CD14-positive monocyte (primary cell): ENCODE data around the gene ZFP62. TPM values are rescaled to one million over a fixed set of nuclear protein-coding genes. Genes with fewer than 3 reads are reported as not detected.

Source experiments
- DNase-seq, 3 donors: peaks; one replicate each; pipeline ENCODE4 v3.0.0-alpha.2; 2011 to 2022
- H2AFZ ChIP-seq: 2 replicates; pipeline ENCODE4 v1.6.0; 2012; ENCODE audit warnings: mild to moderate bottlenecking, low read depth, low read length, inconsistent platforms; ENCODE audit not compliant: insufficient read depth, poor library complexity, severe bottlenecking
- H3K27ac ChIP-seq, 2 donors: 1 replicate in 1 of 2; 2 replicates in 1 of 2; pipeline ENCODE4 v1.5.1; 2012 to 2013; ENCODE audit warnings: low read length in 2 of 2, control low read depth in 1 of 2, inconsistent platforms in 1 of 2, low read depth in 1 of 2, mild to moderate bottlenecking in 1 of 2
- H3K27me3 ChIP-seq, 2 donors: one replicate each; pipeline versions ENCODE4 v1.6.0 to v1.6.1; 2011 to 2013; ENCODE audit warnings: low read length in 2 of 2; ENCODE audit not compliant: control insufficient read depth in 2 of 2, insufficient read depth in 2 of 2
- H3K36me3 ChIP-seq, 2 donors: replicated peaks in 1 of 2; 1 replicate in 1 of 2; 2 replicates in 1 of 2; pipeline versions ENCODE4 v1.5.1 to v1.6.1; 2012 to 2013; ENCODE audit warnings: low read length in 2 of 2, control low read depth in 1 of 2, inconsistent platforms in 1 of 2, mild to moderate bottlenecking in 1 of 2; ENCODE audit not compliant: insufficient read depth in 2 of 2, control insufficient read depth in 1 of 2
- H3K4me1 ChIP-seq, 2 donors: 1 replicate in 1 of 2; 2 replicates in 1 of 2; pipeline versions ENCODE4 v1.5.1 to v1.6.1; 2012 to 2013; ENCODE audit warnings: low read length in 2 of 2, control low read depth in 1 of 2, inconsistent platforms in 1 of 2, mild to moderate bottlenecking in 1 of 2, moderate library complexity in 1 of 2; ENCODE audit not compliant: insufficient read depth in 2 of 2, control insufficient read depth in 1 of 2
- H3K4me2 ChIP-seq: replicated peaks from 2 replicates; pipeline ENCODE3; 2012; ENCODE audit warnings: low read length, moderate library complexity, mild to moderate bottlenecking; ENCODE audit not compliant: poor library complexity, severe bottlenecking; ENCODE audit errors: extremely low read depth
- H3K4me3 ChIP-seq, 3 experiments: fragments of 200-600 bp in 1 of 3; sonication (generic) in 1 of 3; replicated peaks in 1 of 3; 1 replicate in 2 of 3; 2 replicates in 1 of 3; pipeline ENCODE4 v1.5.1; 2011 to 2013; ENCODE audit warnings: low read length in 3 of 3, mild to moderate bottlenecking in 3 of 3, control low read depth in 2 of 3, low read depth in 2 of 3, inconsistent platforms in 1 of 3, moderate library complexity in 1 of 3
- H3K79me2 ChIP-seq: 2 replicates; pipeline ENCODE4 v1.6.0; 2012; ENCODE audit warnings: mild to moderate bottlenecking, control low read depth, inconsistent platforms, low read length, moderate library complexity; ENCODE audit not compliant: insufficient read depth
- H3K9ac ChIP-seq: 2 replicates; pipeline ENCODE4 v1.6.0; 2017; ENCODE audit warnings: low read length, mild to moderate bottlenecking; ENCODE audit not compliant: insufficient read depth, poor library complexity, severe bottlenecking
- H3K9me3 ChIP-seq, 2 donors: replicated peaks in 1 of 2; 1 replicate in 1 of 2; 2 replicates in 1 of 2; pipeline versions ENCODE4 v1.5.1 to v1.6.1; 2012 to 2013; ENCODE audit warnings: low read length in 2 of 2, control low read depth in 1 of 2; ENCODE audit not compliant: control insufficient read depth in 1 of 2, insufficient read depth in 1 of 2
- H4K20me1 ChIP-seq: 2 replicates; pipeline ENCODE4 v1.6.0; 2012; ENCODE audit warnings: mild to moderate bottlenecking, low read length, control low read depth, moderate library complexity; ENCODE audit not compliant: insufficient read depth
- H3K27ac Mint-ChIP-seq, 7 donors: one replicate each; pipeline ENCODE4 v1.8.0; 2020; ENCODE audit warnings: mild to moderate bottlenecking in 7 of 7, mixed read lengths in 7 of 7, moderate library complexity in 6 of 7, inconsistent platforms in 2 of 7
- H3K27me3 Mint-ChIP-seq, 3 donors: one replicate each; pipeline ENCODE4 v1.8.0; 2021 to 2022; ENCODE audit warnings: low read depth in 3 of 3, mild to moderate bottlenecking in 3 of 3, mixed read lengths in 3 of 3, moderate library complexity in 3 of 3, inconsistent platforms in 1 of 3
- H3K36me3 Mint-ChIP-seq, 2 donors: one replicate each; pipeline ENCODE4 v1.8.0; 2020; ENCODE audit warnings: mixed read lengths in 2 of 2, inconsistent platforms in 1 of 2, mild to moderate bottlenecking in 1 of 2
- H3K4me1 Mint-ChIP-seq: one replicate; pipeline ENCODE4 v1.8.0; 2020; ENCODE audit warnings: mild to moderate bottlenecking, mixed read lengths
- H3K4me3 Mint-ChIP-seq, 2 donors: one replicate each; pipeline ENCODE4 v1.8.0; 2020; ENCODE audit warnings: mild to moderate bottlenecking in 2 of 2, mixed read lengths in 2 of 2, moderate library complexity in 1 of 2
- H3K9me3 Mint-ChIP-seq, 7 donors: one replicate each; pipeline ENCODE4 v1.8.0; 2020 to 2022; ENCODE audit warnings: mixed read lengths in 7 of 7, mild to moderate bottlenecking in 6 of 7, moderate library complexity in 6 of 7, inconsistent platforms in 2 of 7
- CTCF ChIP-seq: fragments of 200-600 bp; IDR thresholded peaks from one replicate; pipeline ENCODE4 v1.8.0; 2022; ENCODE audit warnings: antibody characterized with exemption, mild to moderate bottlenecking
- WGBS: methylation state at CpG from one replicate; pipeline ENCODE4 v1.1.5; 2013; ENCODE audit warnings: missing lambda C conversion rate; ENCODE audit not compliant: insufficient coverage; 5-methylcytosine and 5-hydroxymethylcytosine counted together
- intact Hi-C, 2 donors: fragments of 100-400 bp; cut with micrococcal nuclease; formaldehyde crosslinking; loops; one replicate each; pipeline versions ENCODE4 v1.15.0 to v1.15.1; 2023
- polyA minus RNA-seq: library from RNA; depleted of rRNA, polyadenylated mRNA; stranded (reverse); fragments of >200 nt; gene quantifications from 2 replicates; pipeline ENCODE4 v1.2.3, GENCODE V29; 2012
- polyA plus RNA-seq, 3 donors: library from polyadenylated mRNA; depleted of rRNA in 1 of 3; unstranded in 2 of 3; stranded (reverse) in 1 of 3; fragments of 300-500 nt in 2 of 3; fragments of >200 nt in 1 of 3; fragmentation: Illumina TruSeq in 2 of 3; gene quantifications; 1 replicate in 2 of 3; 2 replicates in 1 of 3; pipeline ENCODE4 v1.2.3, GENCODE V29; 2012 to 2021
- total RNA-seq, 12 experiments: library from RNA in 1 of 12; stranded (reverse) in 1 of 12; fragments of 120-200 nt in 1 of 12; gene quantifications; one replicate each; pipeline ENCODE4 v1.2.4 and lab custom pipeline; 2013 to 2026; ENCODE audit warnings: mixed read lengths in 6 of 12, inconsistent platforms in 1 of 12

Gene ZFP62
- 16.8 TPM for total RNA-seq (2013)
- 1 to 10 TPM; 4.1 to 7.1 (median 6.5) TPM for polyA plus RNA-seq
- 3.6 and 5.6 TPM in 2 replicates for polyA minus RNA-seq
- 3.1 to 9.2 (median 7.8) reads per million in 11 experiments for total RNA-seq (lab: John Stamatoyannopoulos, UW)

- peaks cover 0 to 6% (median under 1%) of the 10 kb centered on the region in 3 donors for H3K27me3 Mint-ChIP-seq
- H3K4me1 Mint-ChIP-seq, result peaks cover 11% of the 10 kb centered on the region
- Histone ChIP-seq H3K79me2 (peaks cover 20% of the 10 kb centered on the region), H3K36me3 (peaks cover 0 to 4% of the 10 kb centered on the region in 2 donors), H3K27ac (peak within 1 kb of the TSS; percentile 75 to 92), H4K20me1 (no peaks in the 10 kb centered on the region), H3K27me3 (peaks cover 0 to 4% of the 10 kb centered on the region in 2 donors), H3K4me3 (peak within 1 kb of the TSS; percentile 74 to 97 (median 85)), H3K9ac (peak within 1 kb of the TSS; percentile 87), H3K4me1 (peaks cover 12 to 13% of the 10 kb centered on the region in 2 donors), H2AFZ (peak within 1 kb of the TSS; percentile 97), H3K4me2 (peak within 1 kb of the TSS; percentile 98), H3K9me3 (no peaks in the 10 kb centered on the region)
- WGBS, result under 1% methylated on average over 82 of the region's 84 CpGs
- peaks cover 4 to 22% of the 10 kb centered on the region in 2 donors for H3K36me3 Mint-ChIP-seq
- peak; percentile 42 for TF ChIP-seq CTCF
- peaks cover 0 to 2% (median 0%) of the 10 kb centered on the region in 7 donors for H3K9me3 Mint-ChIP-seq
- H3K27ac Mint-ChIP-seq, result peak within 1 kb of the TSS; percentile 83 to 94 (median 90)
- peak; percentile 87 to 90 (median 88) for DNase-seq
- H3K4me3 Mint-ChIP-seq, result peak within 1 kb of the TSS; percentile 90 to 93
- intact Hi-C loops, result loop anchor here (2.0 to 10.0 kb wide), 3 partner anchors 34 to 294 kb away; partner anchors contain the start of gene MGAT1 (in 2 of the 2)
Measured at GRCh38 chr5:180860887-180861822, at the start of gene ZFP62. ZFP62 (minus strand) TSS chr5:180861276; CDS start chr5:180861219, 57 bp downstream.

GRCh38 chr5:180910735-180911134, 49.7 kb upstream of the ZFP62 start:
- Histone ChIP-seq H2AFZ (no peak overlapping the region), H4K20me1 (no peaks in the 10 kb centered on the region), H3K27me3 (no peaks in the 10 kb centered on the region), H3K4me1 (peaks cover 12 to 15% of the 10 kb centered on the region in 2 donors), H3K4me3 (no peak overlapping the region), H3K27ac (no peak overlapping the region), H3K9me3 (peaks cover 6 to 15% of the 10 kb centered on the region in 2 donors), H3K36me3 (no peaks in the 10 kb centered on the region), H3K9ac (no peak overlapping the region), H3K79me2 (no peaks in the 10 kb centered on the region), H3K4me2 (no peak overlapping the region)
- Mint-ChIP-seq H3K27me3 (peaks cover 0 to 7% (median 0%) of the 10 kb centered on the region in 3 donors), H3K9me3 (peaks cover 5 to 16% (median 10%) of the 10 kb centered on the region in 7 donors), H3K4me3 (no peak overlapping the region), H3K36me3 (no peaks in the 10 kb centered on the region), H3K27ac (no peak overlapping the region), H3K4me1 (peaks cover 30% of the 10 kb centered on the region)
- intact Hi-C loops, result no loop called here
- DNase-seq, result no peak
- no peak for TF ChIP-seq CTCF
- 100% methylated on average over 4 of the region's 5 CpGs for WGBS
